OCI-LY3 (cell line): ENCODE data around the gene UBN1.

Source experiments
- H2AFZ ChIP-seq: fragments of 200-600, 300-600 bp; shearing (Covaris generic); 2 replicates; pipeline ENCODE4 v1.6.0; 2014; ENCODE audit warnings: antibody characterized with exemption, low read depth, low read length
- H3K27ac ChIP-seq: fragments of 200-600, 300-600 bp; sonication (generic); 2 replicates; pipeline ENCODE4 v1.5.1; 2014; ENCODE audit warnings: mild to moderate bottlenecking, low read length, moderate library complexity, mixed read lengths
- H3K27me3 ChIP-seq: fragments of 200-600, 300-600 bp; sonication (generic); 2 replicates; pipeline ENCODE4 v1.6.1; 2014; ENCODE audit warnings: low read depth, low read length, mixed read lengths
- H3K36me3 ChIP-seq: fragments of 200-600, 300-600 bp; sonication (generic); replicated peaks from 2 replicates; pipeline ENCODE3; 2014; ENCODE audit warnings: low read depth, low read length, mixed read lengths
- H3K4me1 ChIP-seq: fragments of 300-600, 200-600 bp; sonication (generic); 2 replicates; pipeline ENCODE4 v1.6.1; 2014; ENCODE audit warnings: low read length, mixed read lengths
- H3K4me2 ChIP-seq: fragments of 200-600, 300-600 bp; sonication (generic); 2 replicates; pipeline ENCODE4 v1.6.1; 2014; ENCODE audit warnings: low read length, mixed read lengths
- H3K4me3 ChIP-seq: fragments of 300-600, 200-600 bp; sonication (generic); 2 replicates; pipeline ENCODE4 v1.5.1; 2014; ENCODE audit warnings: antibody characterized with exemption, mild to moderate bottlenecking, low read length, moderate library complexity
- H3K79me2 ChIP-seq: fragments of 300-600, 200-600 bp; shearing (Covaris generic); 2 replicates; pipeline ENCODE4 v1.6.1; 2014; ENCODE audit warnings: mild to moderate bottlenecking, low read length, mixed read lengths
- H3K9ac ChIP-seq: fragments of 300-600, 200-600 bp; shearing (Covaris generic); 2 replicates; pipeline ENCODE4 v1.6.0; 2014; ENCODE audit warnings: mild to moderate bottlenecking, low read length, moderate library complexity
- H3K9me3 ChIP-seq: fragments of 200-600, 300-600 bp; shearing (Covaris generic); 2 replicates; pipeline ENCODE4 v1.6.1; 2014; ENCODE audit warnings: low read length, mixed read lengths; ENCODE audit not compliant: insufficient read depth
- H4K20me1 ChIP-seq: fragments of 200-600, 300-600 bp; sonication (generic); 2 replicates; pipeline ENCODE4 v1.6.1; 2016; ENCODE audit warnings: low read length, mixed read lengths; ENCODE audit not compliant: insufficient read depth
- EZH2phosphoT487 ChIP-seq: fragments of 200-600 bp; shearing (Covaris generic); IDR thresholded peaks from 2 replicates; pipeline ENCODE4 v1.6.1; 2018; ENCODE audit warnings: antibody characterized with exemption, mixed run types, low read depth
- TF ChIP-seq, protein P1 (sequence below): fragments of 200-600, 300-600 bp; sonication (generic); IDR thresholded peaks from 2 replicates; pipeline ENCODE4 v1.5.1; 2014; ENCODE audit warnings: antibody characterized with exemption, low read length, low read depth

The UBN1 gene

GRCh38 chr16:4846901-4847773 lies at the start of gene UBN1, which contains the start of gene GLYR1:
TSS of gene UBN1 (plus strand) at chr16:4847481. CDS start at chr16:4852918, 5,437 bp downstream.
TSS of gene GLYR1 (minus strand) at chr16:4847288. CDS start at chr16:4847265, 23 bp downstream.
- Histone ChIP-seq H3K4me3 (peak within 1 kb of the TSS; percentile 99), H3K27ac (peak within 1 kb of the TSS; percentile 80), H3K36me3 (peaks cover 27% of the 10 kb centered on the region), H4K20me1 (peaks cover 41% of the 10 kb centered on the region), H3K27me3 (no peaks in the 10 kb centered on the region), H2AFZ (peak within 1 kb of the TSS; percentile 38; the same call in 1 of the 2 replicates), H3K4me2 (peak within 1 kb of the TSS; percentile 100), H3K79me2 (peaks cover 87% of the 10 kb centered on the region), H3K4me1 (peaks cover 26% of the 10 kb centered on the region), H3K9me3 (no peaks in the 10 kb centered on the region), H3K9ac (peak within 1 kb of the TSS; percentile 93)
- TF ChIP-seq, protein P1, sequence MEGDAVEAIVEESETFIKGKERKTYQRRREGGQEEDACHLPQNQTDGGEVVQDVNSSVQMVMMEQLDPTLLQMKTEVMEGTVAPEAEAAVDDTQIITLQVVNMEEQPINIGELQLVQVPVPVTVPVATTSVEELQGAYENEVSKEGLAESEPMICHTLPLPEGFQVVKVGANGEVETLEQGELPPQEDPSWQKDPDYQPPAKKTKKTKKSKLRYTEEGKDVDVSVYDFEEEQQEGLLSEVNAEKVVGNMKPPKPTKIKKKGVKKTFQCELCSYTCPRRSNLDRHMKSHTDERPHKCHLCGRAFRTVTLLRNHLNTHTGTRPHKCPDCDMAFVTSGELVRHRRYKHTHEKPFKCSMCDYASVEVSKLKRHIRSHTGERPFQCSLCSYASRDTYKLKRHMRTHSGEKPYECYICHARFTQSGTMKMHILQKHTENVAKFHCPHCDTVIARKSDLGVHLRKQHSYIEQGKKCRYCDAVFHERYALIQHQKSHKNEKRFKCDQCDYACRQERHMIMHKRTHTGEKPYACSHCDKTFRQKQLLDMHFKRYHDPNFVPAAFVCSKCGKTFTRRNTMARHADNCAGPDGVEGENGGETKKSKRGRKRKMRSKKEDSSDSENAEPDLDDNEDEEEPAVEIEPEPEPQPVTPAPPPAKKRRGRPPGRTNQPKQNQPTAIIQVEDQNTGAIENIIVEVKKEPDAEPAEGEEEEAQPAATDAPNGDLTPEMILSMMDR = no peak
- no peak for TF ChIP-seq EZH2phosphoT487

DNA sequence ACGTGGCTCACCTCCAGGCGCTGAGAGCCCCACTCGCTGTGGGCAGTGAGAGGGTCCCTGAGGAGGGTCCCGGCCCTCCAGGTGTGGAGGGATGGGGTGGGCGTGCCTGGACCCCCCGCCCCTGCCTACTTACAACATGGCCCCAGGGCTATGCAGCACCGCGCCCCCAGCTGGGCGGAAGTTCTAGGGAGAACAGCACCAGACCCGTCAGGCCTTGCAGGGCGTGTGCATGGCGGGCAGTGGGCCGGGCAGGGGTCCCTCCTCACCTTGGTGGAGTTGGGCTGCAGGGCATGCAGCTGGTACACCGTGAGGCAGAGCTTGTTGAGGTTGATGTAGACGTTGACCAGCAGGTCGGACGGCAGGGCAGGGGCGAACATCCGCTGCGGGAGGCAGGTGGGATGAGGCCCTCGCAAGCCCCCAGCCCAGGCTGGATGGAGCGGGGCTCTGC lies 49.5 kb upstream of the UBN1 start:
- H3K9me3 ChIP-seq = no peaks in the 10 kb centered on the region
- H3K79me2 ChIP-seq = no peaks in the 10 kb centered on the region
- no peak overlapping the region for H3K9ac ChIP-seq
- H3K4me3 ChIP-seq = no peak overlapping the region
- H3K36me3 ChIP-seq = no peaks in the 10 kb centered on the region
- H4K20me1 ChIP-seq = no peaks in the 10 kb centered on the region
- no peaks in the 10 kb centered on the region for H3K27me3 ChIP-seq
- TF ChIP-seq, protein P1 = no peak
- no peak for TF ChIP-seq EZH2phosphoT487
- H2AFZ ChIP-seq = no peak overlapping the region
- peaks cover 6% of the 10 kb centered on the region; the same call in 1 of the 2 replicates for H3K4me1 ChIP-seq
- H3K27ac ChIP-seq = no peak overlapping the region
- no peak overlapping the region for H3K4me2 ChIP-seq

- Histone ChIP-seq H3K27me3 (no peaks in the 10 kb centered on the region), H2AFZ (no peak overlapping the region), H3K4me2 (no peak overlapping the region), H3K36me3 (no peaks in the 10 kb centered on the region), H3K4me1 (peaks cover 11% of the 10 kb centered on the region), H3K79me2 (no peaks in the 10 kb centered on the region), H3K27ac (no peak overlapping the region), H4K20me1 (no peaks in the 10 kb centered on the region), H3K9ac (no peak overlapping the region), H3K9me3 (no peaks in the 10 kb centered on the region), H3K4me3 (no peak overlapping the region)
- TF ChIP-seq, protein P1 = no peak
Observed at GRCh38 chr16:4798456-4798855, 48.8 kb upstream of the UBN1 start.

DNA sequence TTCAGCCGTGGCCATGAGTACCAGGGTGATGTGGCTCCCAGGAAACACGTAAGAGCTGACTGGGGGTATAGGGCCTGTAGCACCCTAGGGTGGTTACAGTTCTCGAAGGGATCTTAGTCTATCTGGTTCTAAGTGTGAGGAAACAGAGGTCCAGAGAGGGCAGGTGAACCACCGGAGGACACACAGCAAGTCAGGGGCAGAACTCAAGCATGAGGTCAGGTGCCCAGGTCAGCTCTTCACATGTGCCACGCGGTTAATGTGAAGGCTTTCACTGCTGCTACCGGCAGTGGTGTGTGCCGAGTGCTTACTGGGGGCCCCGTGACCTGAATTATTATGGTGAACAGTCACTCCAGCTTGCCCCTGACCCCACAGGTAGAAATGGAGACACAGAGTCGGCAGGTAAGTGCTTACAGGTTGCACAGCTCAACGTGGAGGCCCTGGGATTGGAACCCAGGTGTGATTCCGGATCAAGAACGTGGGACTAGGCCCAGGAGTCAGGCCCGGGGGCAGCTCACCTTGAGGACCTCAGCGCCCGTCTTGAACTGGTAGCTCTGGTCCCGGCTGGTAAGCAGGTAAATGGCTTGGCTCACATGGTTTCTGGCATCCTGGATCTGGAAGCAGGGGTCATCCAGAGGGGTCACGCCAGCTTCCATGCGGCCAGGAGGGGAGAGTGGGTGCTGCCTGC lies 48.0 kb upstream of the UBN1 start:
- Histone ChIP-seq H3K4me3 (no peak overlapping the region), H2AFZ (no peak overlapping the region), H3K27ac (no peak overlapping the region), H3K79me2 (no peaks in the 10 kb centered on the region), H3K4me1 (peaks cover 17% of the 10 kb centered on the region), H3K9me3 (no peaks in the 10 kb centered on the region), H3K4me2 (no peak overlapping the region), H3K36me3 (no peaks in the 10 kb centered on the region), H3K27me3 (no peaks in the 10 kb centered on the region), H4K20me1 (no peaks in the 10 kb centered on the region), H3K9ac (no peak overlapping the region)
- TF ChIP-seq, protein P1 = no peak
- no peak for TF ChIP-seq EZH2phosphoT487
